PFSK-1 (cell line): ENCODE data around the gene PKN1.

Source experiments
- FOXP2 ChIP-seq: optimal IDR thresholded peaks from 2 replicates; pipeline ENCODE3; 2011; ENCODE audit warnings: borderline replicate concordance, control low read depth, inconsistent platforms; ENCODE audit not compliant: insufficient read depth; ENCODE audit errors: extremely low read length, extremely low read depth
- POLR2AphosphoS5 ChIP-seq: IDR thresholded peaks from 2 replicates; pipeline ENCODE4 v1.6.1; 2012; ENCODE audit warnings: low read depth, mild to moderate bottlenecking, control low read depth, low read length, moderate library complexity
- REST ChIP-seq, 2 experiments: IDR thresholded peaks; 2 replicates each; pipeline versions ENCODE4 v1.6.1 to v1.8.0; 2011 to 2012; ENCODE audit warnings: low read depth in 2 of 2, low read length in 2 of 2, control low read depth in 1 of 2, inconsistent platforms in 1 of 2, mild to moderate bottlenecking in 1 of 2, moderate library complexity in 1 of 2; ENCODE audit not compliant: insufficient read depth in 1 of 2
- SIN3A ChIP-seq: IDR thresholded peaks from 2 replicates; pipeline ENCODE4 v1.6.1; 2012; ENCODE audit warnings: mild to moderate bottlenecking, low read length, moderate library complexity, borderline replicate concordance; ENCODE audit not compliant: insufficient read depth
- TAF1 ChIP-seq: IDR thresholded peaks from 2 replicates; pipeline ENCODE4 v1.6.1; 2012; ENCODE audit warnings: low read length, control low read depth, borderline replicate concordance; ENCODE audit not compliant: insufficient read depth

PKN1 gene

DNA sequence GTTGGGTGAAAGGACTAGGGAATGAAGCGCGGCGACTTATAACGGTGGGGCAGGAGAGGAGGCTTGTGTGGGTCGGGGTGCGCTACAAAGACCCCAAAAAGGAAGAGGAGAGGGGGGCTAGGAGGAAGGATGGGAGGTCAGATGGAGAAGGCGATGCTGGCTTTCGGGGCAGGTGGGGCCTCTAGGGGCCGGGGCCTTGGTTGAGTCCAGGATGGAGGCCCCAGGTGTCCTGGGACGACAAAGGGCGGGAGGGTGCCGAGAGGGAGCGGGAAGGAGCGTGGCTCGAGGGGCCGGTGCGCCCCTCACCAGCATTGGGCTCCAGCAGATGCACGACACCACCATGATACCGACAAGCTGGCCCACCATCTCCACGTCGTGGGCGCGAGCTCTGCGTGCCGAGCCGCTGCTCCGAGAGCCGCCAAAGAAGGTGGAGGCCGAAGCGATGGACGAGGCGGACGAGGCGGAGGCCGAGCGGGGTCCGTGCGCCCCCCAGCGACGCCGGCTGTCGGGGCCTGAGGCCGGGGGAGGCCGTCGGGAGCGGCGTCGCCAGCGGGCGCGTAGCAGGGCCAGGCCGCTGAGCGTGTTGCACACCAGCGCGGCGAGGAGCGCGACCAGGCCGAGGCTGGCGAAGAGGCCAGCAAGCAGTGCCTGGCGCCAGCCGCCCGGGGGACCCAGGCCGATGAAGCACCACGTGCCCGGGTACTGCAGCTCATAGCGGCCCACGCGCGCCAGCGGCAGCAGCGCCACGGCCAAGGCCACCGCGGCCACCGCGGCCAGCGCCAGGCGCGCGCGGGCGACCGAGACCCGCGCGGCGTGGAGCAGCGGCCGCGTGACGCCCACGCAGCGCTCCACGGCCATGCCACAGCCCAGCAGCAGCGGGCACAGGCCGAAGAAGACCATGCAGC, 40.2 kb downstream of the PKN1 start:
- no peak for TF ChIP-seq FOXP2
- TF ChIP-seq POLR2AphosphoS5, result no peak
- no peak for TF ChIP-seq REST (IDR thresholded peaks at IDR 0.05; ENCODE audit: insufficient read depth in 1 of 2, low read depth in 2 of 2, low read length in 2 of 2)
- TF ChIP-seq SIN3A, result no peak
- TF ChIP-seq TAF1, result no peak

- no peak for TF ChIP-seq SIN3A
- TF ChIP-seq REST (IDR thresholded peaks at IDR 0.05; ENCODE audit: insufficient read depth in 1 of 2, low read depth in 2 of 2, low read length in 2 of 2), result no peak
- no peak for TF ChIP-seq FOXP2
- no peak for TF ChIP-seq TAF1
- no peak for TF ChIP-seq POLR2AphosphoS5
Observed at GRCh38 chr19:14473978-14474578, 41.0 kb downstream of the PKN1 start.

- TF ChIP-seq FOXP2, result no peak
Observed at GRCh38 chr19:14474827-14475226, 41.7 kb downstream of the PKN1 start.

DNA sequence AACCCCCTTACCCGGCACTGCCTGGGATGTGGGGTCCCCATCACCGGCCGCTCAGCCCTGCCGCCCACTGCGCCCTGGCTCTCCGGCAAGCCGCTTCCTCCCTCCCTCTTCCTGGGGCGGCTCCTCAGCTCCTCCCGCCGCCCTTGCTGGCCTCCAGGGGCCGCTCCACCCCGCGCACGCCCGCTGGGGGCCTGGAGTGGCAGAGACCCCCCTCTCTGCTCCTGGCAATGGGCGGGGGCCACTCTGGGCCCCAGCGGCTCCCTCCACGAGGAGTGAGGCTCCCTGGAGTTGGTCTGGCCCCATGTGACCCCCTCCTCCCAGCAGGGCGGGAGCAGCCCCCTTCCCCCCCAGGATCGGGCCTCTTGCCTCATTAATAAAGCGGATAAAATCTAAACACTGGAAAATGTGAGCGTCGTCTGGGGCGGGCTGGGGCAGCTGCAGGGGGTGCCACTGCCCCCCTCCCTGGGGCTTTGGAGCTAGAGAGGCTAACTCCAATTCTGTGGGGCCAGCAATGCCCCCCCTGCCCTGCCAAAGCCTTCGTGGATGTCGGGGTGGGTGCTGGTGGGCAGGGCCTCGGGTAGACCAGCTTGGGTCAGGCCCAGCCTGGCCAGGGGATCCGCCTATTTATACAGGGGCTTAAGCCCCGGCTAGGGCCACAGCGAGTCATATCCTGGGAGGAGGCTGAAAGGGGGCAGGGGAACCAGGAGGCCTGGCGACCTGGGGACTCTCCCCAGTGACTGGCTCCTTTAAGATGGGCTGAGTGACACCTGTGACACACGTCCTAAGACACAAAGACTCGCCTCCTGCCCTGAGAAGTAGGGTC, 42.4 kb downstream of the PKN1 start, which contains the start of gene PTGER1:
TSS of gene PTGER1 (minus strand) at position 104 of the 823 bp plus-strand sequence. CDS start 1,034 bp downstream, outside the sequence.
- TF ChIP-seq TAF1 (no peak), REST (IDR thresholded peaks at IDR 0.05; ENCODE audit: insufficient read depth in 1 of 2, low read depth in 2 of 2, low read length in 2 of 2) (no peak), FOXP2 (no peak), SIN3A (no peak), POLR2AphosphoS5 (no peak)

DNA sequence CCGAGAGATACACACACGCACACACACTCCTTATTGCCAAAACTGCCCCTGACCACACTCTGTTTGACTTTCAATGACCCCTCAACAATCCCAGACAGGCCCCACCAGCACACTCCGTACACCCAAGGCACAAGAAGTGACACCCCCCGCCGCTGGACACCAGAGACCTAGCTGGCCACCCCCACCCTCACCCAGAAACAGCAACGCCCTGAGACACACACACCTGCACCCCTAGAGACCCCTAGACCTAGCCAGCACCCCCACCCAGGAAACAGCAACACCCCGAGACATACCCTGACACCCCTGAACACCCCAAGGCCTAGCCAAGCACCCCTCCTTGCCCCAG, 43.2 kb downstream of the PKN1 start:
- TF ChIP-seq SIN3A (no peak), POLR2AphosphoS5 (no peak), REST (IDR thresholded peaks at IDR 0.05; ENCODE audit: insufficient read depth in 1 of 2, low read depth in 2 of 2, low read length in 2 of 2) (no peak), TAF1 (no peak), FOXP2 (no peak)
